SK-N-SH treated with all-trans-retinoic acid at 6 μM for 48 hours (cell line): ENCODE measurements around the gene NNMT.

Source experiments
- ATAC-seq: fragments of 200-7000 bp; cut with Tn5 transposase; 3 replicates; pipeline ENCODE4 v1.9.1; 2020; ENCODE audit warnings: mild to moderate bottlenecking, moderate library complexity
- BACH2 ChIP-seq: fragments of 250-450 bp; sonication (Bioruptor Pico); IDR thresholded peaks from 2 replicates; pipeline ENCODE4 v1.9.0; 2021; ENCODE audit warnings: mild to moderate bottlenecking, borderline replicate concordance
- CSDC2 ChIP-seq: fragments of 250-450 bp; sonication (Bioruptor Pico); IDR thresholded peaks from 2 replicates; pipeline ENCODE4 v1.5.0; 2020; ENCODE audit warnings: mild to moderate bottlenecking, moderate library complexity
- ESRRG ChIP-seq: fragments of 250-450 bp; sonication (Bioruptor Pico); IDR thresholded peaks from 2 replicates; pipeline ENCODE4 v1.6.1; 2021; ENCODE audit warnings: mild to moderate bottlenecking
- GLIS3 ChIP-seq: fragments of 250-450 bp; sonication (Bioruptor Pico); IDR thresholded peaks from 2 replicates; pipeline ENCODE4 v1.5.0; 2020; ENCODE audit warnings: mild to moderate bottlenecking, moderate library complexity
- ISL1 ChIP-seq: fragments of 250-450 bp; sonication (Bioruptor Pico); IDR thresholded peaks from 2 replicates; pipeline ENCODE4 v2.1.2; 2022; ENCODE audit warnings: mild to moderate bottlenecking, moderate library complexity
- OSR1 ChIP-seq: fragments of 250-450 bp; sonication (Bioruptor Pico); IDR thresholded peaks from 2 replicates; pipeline ENCODE4 v1.8.0; 2022; ENCODE audit warnings: moderate library complexity, mild to moderate bottlenecking, inconsistent platforms
- PPARA ChIP-seq: fragments of 250-450 bp; sonication (Bioruptor Pico); IDR thresholded peaks from 2 replicates; pipeline ENCODE4 v1.5.0; 2020; ENCODE audit warnings: mild to moderate bottlenecking, borderline replicate concordance
- RARB ChIP-seq: fragments of 250-450 bp; sonication (Bioruptor Pico); IDR thresholded peaks from 2 replicates; pipeline ENCODE4 v1.8.0; 2021; ENCODE audit warnings: mild to moderate bottlenecking, moderate library complexity
- SNAI2 ChIP-seq: fragments of 250-450 bp; sonication (Bioruptor Pico); IDR thresholded peaks from 2 replicates; pipeline ENCODE4 v1.5.0; 2020; ENCODE audit warnings: mild to moderate bottlenecking, moderate library complexity
- TCF4 ChIP-seq: fragments of 250-450 bp; sonication (Bioruptor Pico); IDR thresholded peaks from 2 replicates; pipeline ENCODE4 v1.8.0; 2021; ENCODE audit warnings: mild to moderate bottlenecking, moderate library complexity, borderline replicate concordance
- TOX ChIP-seq: fragments of 250-450 bp; sonication (Bioruptor Pico); IDR thresholded peaks from 2 replicates; pipeline ENCODE4 v1.8.0; 2021; ENCODE audit warnings: mild to moderate bottlenecking, moderate library complexity, borderline replicate concordance
- ZC3H10 ChIP-seq: fragments of 250-450 bp; sonication (Bioruptor Pico); IDR thresholded peaks from 2 replicates; pipeline ENCODE4 v1.5.1; 2021; ENCODE audit warnings: mild to moderate bottlenecking, moderate library complexity
- ZFP3 ChIP-seq: fragments of 250-450 bp; sonication (Bioruptor Pico); IDR thresholded peaks from 2 replicates; pipeline ENCODE4 v1.5.0; 2020; ENCODE audit warnings: mild to moderate bottlenecking, moderate library complexity
- ZFP30 ChIP-seq: fragments of 450-650 bp; formaldehyde crosslinking; IDR thresholded peaks from 2 replicates; pipeline ENCODE4 v1.5.0; 2022; ENCODE audit warnings: mild to moderate bottlenecking, moderate library complexity
- ZNF565 ChIP-seq: fragments of 450-650 bp; formaldehyde crosslinking; conservative IDR thresholded peaks from 2 replicates; pipeline ENCODE4 v1.5.0; 2020; ENCODE audit warnings: low read depth, mild to moderate bottlenecking, moderate library complexity
- ZNF70 ChIP-seq: fragments of 450-650 bp; formaldehyde crosslinking; IDR thresholded peaks from 2 replicates; pipeline ENCODE4 v1.5.0; 2020; ENCODE audit warnings: mild to moderate bottlenecking, moderate library complexity
- ZNF8 ChIP-seq: fragments of 450-650 bp; formaldehyde crosslinking; IDR thresholded peaks from 2 replicates; pipeline ENCODE4 v1.5.0; 2020; ENCODE audit warnings: mild to moderate bottlenecking, moderate library complexity
- TF ChIP-seq, protein P1 (sequence below): fragments of 250-450 bp; sonication (Bioruptor Pico); IDR thresholded peaks from 2 replicates; pipeline ENCODE4 v1.8.0; 2021; ENCODE audit warnings: low read depth, mild to moderate bottlenecking, moderate library complexity, borderline replicate concordance
- TF ChIP-seq, protein P2 (sequence below): fragments of 250-450 bp; sonication (Bioruptor Pico); IDR thresholded peaks from 2 replicates; pipeline ENCODE4 v1.8.0; 2020; ENCODE audit warnings: mild to moderate bottlenecking, moderate library complexity, borderline replicate concordance
- TF ChIP-seq, protein P3 (sequence below): fragments of 250-450 bp; sonication (Bioruptor Pico); IDR thresholded peaks from 2 replicates; pipeline ENCODE4 v1.5.0; 2020; ENCODE audit warnings: mild to moderate bottlenecking, moderate library complexity
- TF ChIP-seq, protein P4 (sequence below): fragments of 250-450 bp; sonication (Bioruptor Pico); IDR thresholded peaks from 2 replicates; pipeline ENCODE4 v1.5.1; 2020; ENCODE audit warnings: low read depth, mild to moderate bottlenecking, moderate library complexity

Gene NNMT

DNA sequence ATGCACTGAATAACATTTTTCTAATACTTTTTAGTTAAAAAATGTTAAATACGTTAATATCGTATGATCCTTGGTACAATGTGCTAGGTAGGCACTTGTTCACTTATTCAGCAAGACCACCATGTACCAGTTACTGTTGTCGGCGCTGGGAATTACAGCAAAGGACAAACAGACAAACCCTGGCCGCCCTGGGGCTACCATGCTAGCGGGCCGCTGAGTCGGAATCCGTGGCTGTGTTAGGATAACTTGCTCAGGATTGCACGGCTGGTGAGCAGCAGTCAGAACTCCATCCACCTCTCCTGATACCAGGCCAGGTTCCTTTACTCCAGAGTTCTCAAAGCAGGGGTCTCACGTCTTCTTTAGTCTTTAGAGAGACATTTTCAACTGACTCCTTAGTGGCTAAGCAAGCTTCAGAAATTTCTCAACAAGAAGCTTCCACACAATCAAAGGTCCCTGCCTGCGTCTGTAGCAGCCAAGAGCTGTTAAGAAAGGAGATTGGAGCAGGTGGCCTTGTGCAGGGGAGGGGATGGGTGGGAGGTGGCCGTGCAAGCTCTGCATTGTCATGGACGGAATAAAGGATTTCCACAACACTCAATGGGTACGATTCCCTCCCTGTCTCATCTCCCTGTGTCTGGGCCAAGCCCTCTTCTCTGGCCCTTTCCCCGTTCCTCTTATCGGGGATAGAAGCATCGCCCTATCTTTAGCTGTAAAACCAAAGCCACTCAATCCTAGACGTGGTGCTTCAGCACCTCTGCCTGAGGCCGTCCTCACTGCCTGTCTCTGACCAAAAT lies 39.8 kb upstream of the NNMT start (continued):
- TF ChIP-seq, protein P1, sequence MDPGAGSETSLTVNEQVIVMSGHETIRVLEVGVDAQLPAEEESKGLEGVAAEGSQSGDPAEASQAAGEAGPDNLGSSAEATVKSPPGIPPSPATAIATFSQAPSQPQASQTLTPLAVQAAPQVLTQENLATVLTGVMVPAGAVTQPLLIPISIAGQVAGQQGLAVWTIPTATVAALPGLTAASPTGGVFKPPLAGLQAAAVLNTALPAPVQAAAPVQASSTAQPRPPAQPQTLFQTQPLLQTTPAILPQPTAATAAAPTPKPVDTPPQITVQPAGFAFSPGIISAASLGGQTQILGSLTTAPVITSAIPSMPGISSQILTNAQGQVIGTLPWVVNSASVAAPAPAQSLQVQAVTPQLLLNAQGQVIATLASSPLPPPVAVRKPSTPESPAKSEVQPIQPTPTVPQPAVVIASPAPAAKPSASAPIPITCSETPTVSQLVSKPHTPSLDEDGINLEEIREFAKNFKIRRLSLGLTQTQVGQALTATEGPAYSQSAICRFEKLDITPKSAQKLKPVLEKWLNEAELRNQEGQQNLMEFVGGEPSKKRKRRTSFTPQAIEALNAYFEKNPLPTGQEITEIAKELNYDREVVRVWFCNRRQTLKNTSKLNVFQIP: no peak
- TF ChIP-seq GLIS3 (no peak), ZNF8 (CRISPR knock-in tag) (no peak), RARB (CRISPR knock-in tag) (no peak), PPARA (CRISPR knock-in tag) (no peak), ESRRG (CRISPR knock-in tag) (no peak), ZFP30 (no peak), ISL1 (CRISPR knock-in tag) (no peak), TOX (CRISPR knock-in tag) (no peak), TCF4 (CRISPR knock-in tag) (no peak), OSR1 (CRISPR knock-in tag) (no peak), CSDC2 (CRISPR knock-in tag) (no peak), SNAI2 (CRISPR knock-in tag) (no peak)
- TF ChIP-seq, protein P2, sequence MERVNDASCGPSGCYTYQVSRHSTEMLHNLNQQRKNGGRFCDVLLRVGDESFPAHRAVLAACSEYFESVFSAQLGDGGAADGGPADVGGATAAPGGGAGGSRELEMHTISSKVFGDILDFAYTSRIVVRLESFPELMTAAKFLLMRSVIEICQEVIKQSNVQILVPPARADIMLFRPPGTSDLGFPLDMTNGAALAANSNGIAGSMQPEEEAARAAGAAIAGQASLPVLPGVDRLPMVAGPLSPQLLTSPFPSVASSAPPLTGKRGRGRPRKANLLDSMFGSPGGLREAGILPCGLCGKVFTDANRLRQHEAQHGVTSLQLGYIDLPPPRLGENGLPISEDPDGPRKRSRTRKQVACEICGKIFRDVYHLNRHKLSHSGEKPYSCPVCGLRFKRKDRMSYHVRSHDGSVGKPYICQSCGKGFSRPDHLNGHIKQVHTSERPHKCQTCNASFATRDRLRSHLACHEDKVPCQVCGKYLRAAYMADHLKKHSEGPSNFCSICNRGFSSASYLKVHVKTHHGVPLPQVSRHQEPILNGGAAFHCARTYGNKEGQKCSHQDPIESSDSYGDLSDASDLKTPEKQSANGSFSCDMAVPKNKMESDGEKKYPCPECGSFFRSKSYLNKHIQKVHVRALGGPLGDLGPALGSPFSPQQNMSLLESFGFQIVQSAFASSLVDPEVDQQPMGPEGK (CRISPR knock-in tag): no peak

DNA sequence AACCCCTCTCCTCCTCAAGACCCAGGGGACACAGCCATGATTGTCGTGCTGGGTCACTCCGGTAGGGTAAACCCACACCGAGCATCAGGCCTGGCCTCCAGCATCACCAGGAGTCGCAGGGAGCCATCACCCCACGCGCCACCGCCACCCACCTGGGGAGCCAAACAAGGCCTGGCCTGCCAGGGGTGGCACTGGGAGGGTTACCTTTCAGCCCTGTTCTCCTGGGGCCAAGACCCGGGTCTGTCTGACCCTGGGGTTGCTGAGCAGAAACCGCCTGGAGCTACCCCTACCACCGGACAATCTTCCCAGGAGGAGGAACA lies 39.3 kb upstream of the NNMT start:
- TF ChIP-seq ZC3H10 (CRISPR knock-in tag) (no peak), PPARA (CRISPR knock-in tag) (no peak), ZNF8 (CRISPR knock-in tag) (no peak), TCF4 (CRISPR knock-in tag) (no peak), ZFP30 (no peak), BACH2 (CRISPR knock-in tag) (no peak), ZNF565 (CRISPR knock-in tag) (no peak), SNAI2 (CRISPR knock-in tag) (no peak), ZNF70 (no peak), ZFP3 (CRISPR knock-in tag) (no peak)
- TF ChIP-seq, protein P3, sequence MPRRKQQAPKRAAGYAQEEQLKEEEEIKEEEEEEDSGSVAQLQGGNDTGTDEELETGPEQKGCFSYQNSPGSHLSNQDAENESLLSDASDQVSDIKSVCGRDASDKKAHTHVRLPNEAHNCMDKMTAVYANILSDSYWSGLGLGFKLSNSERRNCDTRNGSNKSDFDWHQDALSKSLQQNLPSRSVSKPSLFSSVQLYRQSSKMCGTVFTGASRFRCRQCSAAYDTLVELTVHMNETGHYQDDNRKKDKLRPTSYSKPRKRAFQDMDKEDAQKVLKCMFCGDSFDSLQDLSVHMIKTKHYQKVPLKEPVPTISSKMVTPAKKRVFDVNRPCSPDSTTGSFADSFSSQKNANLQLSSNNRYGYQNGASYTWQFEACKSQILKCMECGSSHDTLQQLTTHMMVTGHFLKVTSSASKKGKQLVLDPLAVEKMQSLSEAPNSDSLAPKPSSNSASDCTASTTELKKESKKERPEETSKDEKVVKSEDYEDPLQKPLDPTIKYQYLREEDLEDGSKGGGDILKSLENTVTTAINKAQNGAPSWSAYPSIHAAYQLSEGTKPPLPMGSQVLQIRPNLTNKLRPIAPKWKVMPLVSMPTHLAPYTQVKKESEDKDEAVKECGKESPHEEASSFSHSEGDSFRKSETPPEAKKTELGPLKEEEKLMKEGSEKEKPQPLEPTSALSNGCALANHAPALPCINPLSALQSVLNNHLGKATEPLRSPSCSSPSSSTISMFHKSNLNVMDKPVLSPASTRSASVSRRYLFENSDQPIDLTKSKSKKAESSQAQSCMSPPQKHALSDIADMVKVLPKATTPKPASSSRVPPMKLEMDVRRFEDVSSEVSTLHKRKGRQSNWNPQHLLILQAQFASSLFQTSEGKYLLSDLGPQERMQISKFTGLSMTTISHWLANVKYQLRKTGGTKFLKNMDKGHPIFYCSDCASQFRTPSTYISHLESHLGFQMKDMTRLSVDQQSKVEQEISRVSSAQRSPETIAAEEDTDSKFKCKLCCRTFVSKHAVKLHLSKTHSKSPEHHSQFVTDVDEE (CRISPR knock-in tag): no peak
- TF ChIP-seq, protein P4, sequence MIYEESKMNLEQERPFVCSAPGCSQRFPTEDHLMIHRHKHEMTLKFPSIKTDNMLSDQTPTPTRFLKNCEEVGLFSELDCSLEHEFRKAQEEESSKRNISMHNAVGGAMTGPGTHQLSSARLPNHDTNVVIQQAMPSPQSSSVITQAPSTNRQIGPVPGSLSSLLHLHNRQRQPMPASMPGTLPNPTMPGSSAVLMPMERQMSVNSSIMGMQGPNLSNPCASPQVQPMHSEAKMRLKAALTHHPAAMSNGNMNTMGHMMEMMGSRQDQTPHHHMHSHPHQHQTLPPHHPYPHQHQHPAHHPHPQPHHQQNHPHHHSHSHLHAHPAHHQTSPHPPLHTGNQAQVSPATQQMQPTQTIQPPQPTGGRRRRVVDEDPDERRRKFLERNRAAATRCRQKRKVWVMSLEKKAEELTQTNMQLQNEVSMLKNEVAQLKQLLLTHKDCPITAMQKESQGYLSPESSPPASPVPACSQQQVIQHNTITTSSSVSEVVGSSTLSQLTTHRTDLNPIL (CRISPR knock-in tag): no peak
- ATAC-seq: no peak

DNA sequence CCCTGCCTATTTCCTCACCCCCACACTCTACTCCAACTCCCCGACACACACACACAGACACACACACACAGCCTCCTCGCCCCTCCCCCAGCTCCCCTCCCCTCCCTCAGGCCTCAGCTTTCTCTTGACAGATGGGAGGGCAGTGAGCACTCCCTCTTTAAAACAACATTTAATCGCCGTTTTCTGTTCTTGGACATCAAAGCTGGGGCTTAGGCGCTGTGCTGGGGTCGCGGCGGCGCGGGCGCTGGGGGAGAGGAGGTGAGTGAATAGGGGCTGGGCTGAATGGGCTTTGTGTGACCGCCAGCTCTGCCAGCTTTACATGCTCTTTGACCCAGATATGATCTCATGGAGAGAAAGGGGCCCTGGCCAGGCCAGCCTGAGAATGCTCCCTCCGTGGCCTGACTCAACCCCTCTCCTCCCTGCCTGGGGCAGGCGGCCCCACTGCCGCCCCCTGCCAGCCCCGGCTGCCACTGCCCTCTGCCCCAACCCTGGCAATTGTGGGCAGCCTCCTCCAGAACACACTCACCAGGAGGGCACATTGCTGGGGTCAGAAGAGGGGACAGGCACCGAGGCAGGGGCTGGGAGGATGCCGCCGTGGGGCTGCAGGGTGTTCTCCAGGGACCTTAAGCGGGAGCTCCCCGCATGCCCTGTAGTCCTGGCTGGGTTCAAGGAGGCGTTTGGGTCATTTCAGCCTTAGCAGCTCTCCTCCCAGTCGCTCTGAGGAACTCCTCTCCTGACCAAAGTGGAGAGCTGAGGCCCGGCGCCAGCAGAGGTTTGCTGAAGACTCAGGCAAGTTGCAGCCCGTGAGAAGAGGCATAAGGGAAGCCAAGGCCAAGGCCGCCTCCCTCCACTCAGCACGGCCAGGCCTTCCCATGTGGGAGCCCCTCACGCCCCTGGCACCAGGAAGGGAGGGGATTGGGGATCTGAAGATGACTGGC lies 38.3 kb upstream of the NNMT start:
- ATAC-seq: no peak
- TF ChIP-seq, protein P2 (CRISPR knock-in tag): no peak
- TF ChIP-seq, protein P4 (CRISPR knock-in tag): no peak
- TF ChIP-seq OSR1 (CRISPR knock-in tag) (no peak), ZNF8 (CRISPR knock-in tag) (no peak), CSDC2 (CRISPR knock-in tag) (no peak), BACH2 (CRISPR knock-in tag) (no peak), ZFP30 (no peak), RARB (CRISPR knock-in tag) (no peak), TCF4 (CRISPR knock-in tag) (no peak)
- TF ChIP-seq, protein P1: no peak
